Measurements from ENCODE around the gene THADA. TPM values are rescaled to one million over a fixed set of nuclear protein-coding genes. Genes with fewer than 3 reads are reported as not detected.

Gene THADA
- total RNA-seq, 1 experiment from 2014 or later: 27.5 TPM

GRCh38 chr2:43444989-43445645 lies 150.7 kb downstream of the THADA start (continued):
- TF ChIP-seq ZBTB43 (CRISPR knock-in tag; IDR thresholded peaks at IDR 0.05): no peak
- TF ChIP-seq AR (CRISPR knock-in tag; IDR thresholded peaks at IDR 0.05): no peak
- no peak for TF ChIP-seq ZMAT4 (CRISPR knock-in tag; IDR thresholded peaks at IDR 0.05)
- no peak for TF ChIP-seq EMX1 (CRISPR knock-in tag; IDR thresholded peaks at IDR 0.05)
- TF ChIP-seq TP53 (CRISPR knock-in tag; IDR thresholded peaks at IDR 0.05): no peak
- no peak for TF ChIP-seq E2F4 (CRISPR knock-in tag; IDR thresholded peaks at IDR 0.05; ENCODE audit: borderline replicate concordance, low read depth)
- TF ChIP-seq ZNF263 (CRISPR knock-in tag; IDR thresholded peaks at IDR 0.05; ENCODE audit: low read depth): no peak
- TF ChIP-seq ZNF281 (CRISPR knock-in tag; IDR thresholded peaks at IDR 0.05): no peak
- no peak for TF ChIP-seq AFF4 (CRISPR knock-in tag; IDR thresholded peaks at IDR 0.05; ENCODE audit: borderline replicate concordance)
- TF ChIP-seq SP1 (CRISPR knock-in tag; conservative IDR thresholded peaks at IDR 0.05): no peak
- TF ChIP-seq NFATC4 (CRISPR knock-in tag; IDR thresholded peaks at IDR 0.05): no peak
- TF ChIP-seq ERG (CRISPR knock-in tag; IDR thresholded peaks at IDR 0.05): no peak
